ENCODE data around the gene DUSP28.

- TF ChIP-seq, protein P1, sequence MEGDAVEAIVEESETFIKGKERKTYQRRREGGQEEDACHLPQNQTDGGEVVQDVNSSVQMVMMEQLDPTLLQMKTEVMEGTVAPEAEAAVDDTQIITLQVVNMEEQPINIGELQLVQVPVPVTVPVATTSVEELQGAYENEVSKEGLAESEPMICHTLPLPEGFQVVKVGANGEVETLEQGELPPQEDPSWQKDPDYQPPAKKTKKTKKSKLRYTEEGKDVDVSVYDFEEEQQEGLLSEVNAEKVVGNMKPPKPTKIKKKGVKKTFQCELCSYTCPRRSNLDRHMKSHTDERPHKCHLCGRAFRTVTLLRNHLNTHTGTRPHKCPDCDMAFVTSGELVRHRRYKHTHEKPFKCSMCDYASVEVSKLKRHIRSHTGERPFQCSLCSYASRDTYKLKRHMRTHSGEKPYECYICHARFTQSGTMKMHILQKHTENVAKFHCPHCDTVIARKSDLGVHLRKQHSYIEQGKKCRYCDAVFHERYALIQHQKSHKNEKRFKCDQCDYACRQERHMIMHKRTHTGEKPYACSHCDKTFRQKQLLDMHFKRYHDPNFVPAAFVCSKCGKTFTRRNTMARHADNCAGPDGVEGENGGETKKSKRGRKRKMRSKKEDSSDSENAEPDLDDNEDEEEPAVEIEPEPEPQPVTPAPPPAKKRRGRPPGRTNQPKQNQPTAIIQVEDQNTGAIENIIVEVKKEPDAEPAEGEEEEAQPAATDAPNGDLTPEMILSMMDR (conservative IDR thresholded peaks at IDR 0.05; ENCODE audit: low read depth in 2 of 2) = no peak
- TF ChIP-seq EZH2phosphoT487 (IDR thresholded peaks at IDR 0.05; ENCODE audit: unreplicated experiment) (no peak), POLR2AphosphoS5 (IDR thresholded peaks at IDR 0.05; ENCODE audit: low read depth) (no peak), EZH2 (IDR thresholded peaks at IDR 0.05; ENCODE audit: low read depth, unreplicated experiment) (no peak), ZNF331 (CRISPR knock-in tag; IDR thresholded peaks at IDR 0.05; ENCODE audit: low read depth) (no peak), REST (IDR thresholded peaks at IDR 0.05; ENCODE audit: unreplicated experiment) (no peak), ETS1 (IDR thresholded peaks at IDR 0.05) (no peak), JUNB (IDR thresholded peaks at IDR 0.05; ENCODE audit: unreplicated experiment) (no peak), CREB1 (CRISPR knock-in tag; IDR thresholded peaks at IDR 0.05; ENCODE audit: low read depth) (no peak), STAT1 (IDR thresholded peaks at IDR 0.05; ENCODE audit: unreplicated experiment) (no peak), ZNF114 (CRISPR knock-in tag; IDR thresholded peaks at IDR 0.05) (no peak), NANOG (IDR thresholded peaks at IDR 0.05; ENCODE audit: borderline replicate concordance) (no peak)
- TF ChIP-seq, protein P2, sequence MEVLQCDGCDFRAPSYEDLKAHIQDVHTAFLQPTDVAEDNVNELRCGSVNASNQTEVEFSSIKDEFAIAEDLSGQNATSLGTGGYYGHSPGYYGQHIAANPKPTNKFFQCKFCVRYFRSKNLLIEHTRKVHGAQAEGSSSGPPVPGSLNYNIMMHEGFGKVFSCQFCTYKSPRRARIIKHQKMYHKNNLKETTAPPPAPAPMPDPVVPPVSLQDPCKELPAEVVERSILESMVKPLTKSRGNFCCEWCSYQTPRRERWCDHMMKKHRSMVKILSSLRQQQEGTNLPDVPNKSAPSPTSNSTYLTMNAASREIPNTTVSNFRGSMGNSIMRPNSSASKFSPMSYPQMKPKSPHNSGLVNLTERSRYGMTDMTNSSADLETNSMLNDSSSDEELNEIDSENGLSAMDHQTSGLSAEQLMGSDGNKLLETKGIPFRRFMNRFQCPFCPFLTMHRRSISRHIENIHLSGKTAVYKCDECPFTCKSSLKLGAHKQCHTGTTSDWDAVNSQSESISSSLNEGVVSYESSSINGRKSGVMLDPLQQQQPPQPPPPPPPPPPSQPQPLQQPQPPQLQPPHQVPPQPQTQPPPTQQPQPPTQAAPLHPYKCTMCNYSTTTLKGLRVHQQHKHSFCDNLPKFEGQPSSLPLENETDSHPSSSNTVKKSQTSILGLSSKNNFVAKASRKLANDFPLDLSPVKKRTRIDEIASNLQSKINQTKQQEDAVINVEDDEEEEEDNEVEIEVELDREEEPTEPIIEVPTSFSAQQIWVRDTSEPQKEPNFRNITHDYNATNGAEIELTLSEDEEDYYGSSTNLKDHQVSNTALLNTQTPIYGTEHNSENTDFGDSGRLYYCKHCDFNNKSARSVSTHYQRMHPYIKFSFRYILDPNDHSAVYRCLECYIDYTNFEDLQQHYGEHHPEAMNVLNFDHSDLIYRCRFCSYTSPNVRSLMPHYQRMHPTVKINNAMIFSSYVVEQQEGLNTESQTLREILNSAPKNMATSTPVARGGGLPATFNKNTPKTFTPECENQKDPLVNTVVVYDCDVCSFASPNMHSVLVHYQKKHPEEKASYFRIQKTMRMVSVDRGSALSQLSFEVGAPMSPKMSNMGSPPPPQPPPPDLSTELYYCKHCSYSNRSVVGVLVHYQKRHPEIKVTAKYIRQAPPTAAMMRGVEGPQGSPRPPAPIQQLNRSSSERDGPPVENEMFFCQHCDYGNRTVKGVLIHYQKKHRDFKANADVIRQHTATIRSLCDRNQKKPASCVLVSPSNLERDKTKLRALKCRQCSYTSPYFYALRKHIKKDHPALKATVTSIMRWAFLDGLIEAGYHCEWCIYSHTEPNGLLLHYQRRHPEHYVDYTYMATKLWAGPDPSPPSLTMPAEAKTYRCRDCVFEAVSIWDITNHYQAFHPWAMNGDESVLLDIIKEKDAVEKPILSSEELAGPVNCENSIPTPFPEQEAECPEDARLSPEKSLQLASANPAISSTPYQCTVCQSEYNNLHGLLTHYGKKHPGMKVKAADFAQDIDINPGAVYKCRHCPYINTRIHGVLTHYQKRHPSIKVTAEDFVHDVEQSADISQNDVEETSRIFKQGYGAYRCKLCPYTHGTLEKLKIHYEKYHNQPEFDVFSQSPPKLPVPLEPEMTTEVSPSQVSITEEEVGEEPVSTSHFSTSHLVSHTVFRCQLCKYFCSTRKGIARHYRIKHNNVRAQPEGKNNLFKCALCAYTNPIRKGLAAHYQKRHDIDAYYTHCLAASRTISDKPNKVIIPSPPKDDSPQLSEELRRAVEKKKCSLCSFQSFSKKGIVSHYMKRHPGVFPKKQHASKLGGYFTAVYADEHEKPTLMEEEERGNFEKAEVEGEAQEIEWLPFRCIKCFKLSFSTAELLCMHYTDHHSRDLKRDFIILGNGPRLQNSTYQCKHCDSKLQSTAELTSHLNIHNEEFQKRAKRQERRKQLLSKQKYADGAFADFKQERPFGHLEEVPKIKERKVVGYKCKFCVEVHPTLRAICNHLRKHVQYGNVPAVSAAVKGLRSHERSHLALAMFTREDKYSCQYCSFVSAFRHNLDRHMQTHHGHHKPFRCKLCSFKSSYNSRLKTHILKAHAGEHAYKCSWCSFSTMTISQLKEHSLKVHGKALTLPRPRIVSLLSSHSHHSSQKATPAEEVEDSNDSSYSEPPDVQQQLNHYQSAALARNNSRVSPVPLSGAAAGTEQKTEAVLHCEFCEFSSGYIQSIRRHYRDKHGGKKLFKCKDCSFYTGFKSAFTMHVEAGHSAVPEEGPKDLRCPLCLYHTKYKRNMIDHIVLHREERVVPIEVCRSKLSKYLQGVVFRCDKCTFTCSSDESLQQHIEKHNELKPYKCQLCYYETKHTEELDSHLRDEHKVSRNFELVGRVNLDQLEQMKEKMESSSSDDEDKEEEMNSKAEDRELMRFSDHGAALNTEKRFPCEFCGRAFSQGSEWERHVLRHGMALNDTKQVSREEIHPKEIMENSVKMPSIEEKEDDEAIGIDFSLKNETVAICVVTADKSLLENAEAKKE (CRISPR knock-in tag; IDR thresholded peaks at IDR 0.05) = no peak
Observed at GRCh38 chr2:240585101-240585500, 24.9 kb downstream of the DUSP28 start.

Measured in GM23338 (cell line).